NCI-H1436 treated with DMSO at 0.1 percent for 48 hours (cell line): Measurements from ENCODE around the gene GALNT16.
"Not testable (repeated sequence)": the region's sequence is repeated elsewhere in the genome, so short reads cannot be mapped to it uniquely, and the experiment has no call there.

Experiments used
- DNase-seq: peaks from one replicate; lab custom pipeline; 2025; lab: John Stamatoyannopoulos, UW

Gene GALNT16

GRCh38 chr14:69363964-69364363, 104.0 kb downstream of the GALNT16 start:
- no peak for DNase-seq

GRCh38 chr14:69364378-69364777, 104.4 kb downstream of the GALNT16 start:
- no peak for DNase-seq

DNA sequence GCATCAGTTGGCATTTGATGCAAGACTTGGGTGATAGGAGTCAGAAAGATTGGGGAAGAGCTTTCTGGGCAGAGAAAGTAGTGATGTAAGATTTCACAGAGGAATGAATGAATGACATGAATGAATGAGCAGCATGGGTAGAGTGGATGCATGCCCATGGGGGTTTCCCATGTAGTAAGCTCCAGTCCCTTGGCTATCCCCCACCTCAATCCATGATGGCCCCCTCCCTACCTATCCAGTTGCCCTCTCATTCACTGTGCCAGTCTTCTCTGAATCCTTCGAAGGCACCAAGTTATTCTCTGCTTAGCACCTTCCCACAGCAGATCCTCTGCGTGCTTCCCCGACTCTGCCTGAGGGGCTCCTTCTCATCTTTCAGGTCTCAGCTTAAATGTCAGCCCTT, 106.1 kb downstream of the GALNT16 start:
- DNase-seq, result no peak

DNA sequence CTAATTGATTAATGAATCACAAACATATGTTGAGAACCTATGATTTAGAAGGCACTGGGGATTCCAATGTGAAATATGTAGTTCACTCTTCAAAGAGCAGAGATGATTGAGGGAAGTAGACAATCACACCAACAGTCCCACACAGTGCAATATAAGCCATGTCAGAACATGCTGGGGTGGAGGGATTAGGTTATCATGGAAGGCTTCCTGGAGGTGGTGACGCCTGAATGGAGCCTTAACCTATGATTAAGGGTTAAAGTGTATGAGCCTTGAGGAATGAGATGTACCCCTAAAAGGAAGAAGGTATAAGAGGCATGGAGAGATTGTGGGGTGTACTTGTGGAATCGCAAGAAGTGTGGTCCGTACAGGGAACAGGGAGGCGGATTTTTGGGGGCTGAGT, 106.8 kb downstream of the GALNT16 start:
- DNase-seq, result no peak

GRCh38 chr14:69368381-69368780, 108.4 kb downstream of the GALNT16 start:
- no peak for DNase-seq

DNA sequence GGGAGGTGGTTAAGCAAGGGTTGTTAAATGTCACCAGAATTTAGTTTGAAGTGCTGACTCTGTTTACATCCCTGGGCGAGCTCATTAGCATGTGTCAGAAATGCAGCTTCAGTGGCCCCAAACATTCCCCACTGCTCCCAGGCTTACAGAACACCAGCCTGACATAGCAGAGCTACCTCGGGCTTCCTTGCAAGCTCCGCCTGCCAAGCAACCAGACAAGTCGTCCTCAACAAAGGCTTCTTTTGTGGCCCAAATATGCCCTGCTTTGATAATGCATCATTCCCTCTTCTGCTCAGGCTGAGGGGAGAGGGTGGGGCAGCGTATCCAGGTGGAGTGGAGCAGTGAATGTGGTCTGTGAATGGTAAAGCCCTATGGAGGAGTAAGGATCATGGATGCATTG, 110.1 kb downstream of the GALNT16 start:
- DNase-seq, result no peak

GRCh38 chr14:69372146-69372545, 112.2 kb downstream of the GALNT16 start:
- no peak for DNase-seq

GRCh38 chr14:69373104-69373503, 113.1 kb downstream of the GALNT16 start:
- DNase-seq, result no peak

DNA sequence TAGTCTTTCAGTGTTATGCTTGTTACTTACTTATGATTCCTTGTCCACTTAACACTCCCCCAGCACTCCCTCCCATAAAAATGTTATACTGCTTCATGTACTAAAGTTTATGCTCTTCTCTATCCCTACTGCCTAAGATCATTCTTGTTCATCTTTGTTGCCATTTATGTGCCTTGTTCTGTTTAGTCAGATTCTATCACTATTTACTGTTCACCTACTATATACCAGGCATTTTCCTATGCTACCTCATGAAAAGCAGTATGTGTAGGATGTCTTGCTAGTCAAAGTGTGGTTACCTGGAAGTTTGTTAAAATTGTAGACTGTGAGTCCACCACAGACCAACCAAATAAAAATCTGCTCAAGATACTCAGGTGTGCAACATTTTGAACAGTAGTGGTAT, 114.3 kb downstream of the GALNT16 start:
- no peak for DNase-seq

GRCh38 chr14:69375182-69375581, 115.2 kb downstream of the GALNT16 start:
- DNase-seq, result no peak

DNA sequence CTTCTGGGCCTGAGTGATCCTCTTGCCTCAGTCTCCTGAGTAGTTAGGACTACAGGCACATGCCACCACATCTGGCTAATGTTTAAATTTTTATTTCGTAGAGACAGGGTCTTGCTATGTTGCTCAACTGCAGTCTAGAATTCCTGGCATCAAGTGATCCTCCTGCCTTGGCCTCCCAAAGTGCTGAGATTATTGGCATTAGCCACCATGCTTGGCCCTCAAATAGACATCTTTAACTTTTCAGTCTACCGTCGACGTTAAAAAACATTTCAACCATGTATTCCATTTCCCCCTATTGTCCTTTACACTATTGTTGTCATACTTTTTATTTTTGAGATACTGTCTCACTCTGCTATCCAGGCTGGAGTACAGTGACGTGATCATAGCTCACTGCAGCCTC, 115.8 kb downstream of the GALNT16 start:
- no peak for DNase-seq

GRCh38 chr14:69376439-69376838, 116.5 kb downstream of the GALNT16 start:
- DNase-seq, result no peak

GRCh38 chr14:69378274-69378673, 118.3 kb downstream of the GALNT16 start:
- DNase-seq, result no peak

DNA sequence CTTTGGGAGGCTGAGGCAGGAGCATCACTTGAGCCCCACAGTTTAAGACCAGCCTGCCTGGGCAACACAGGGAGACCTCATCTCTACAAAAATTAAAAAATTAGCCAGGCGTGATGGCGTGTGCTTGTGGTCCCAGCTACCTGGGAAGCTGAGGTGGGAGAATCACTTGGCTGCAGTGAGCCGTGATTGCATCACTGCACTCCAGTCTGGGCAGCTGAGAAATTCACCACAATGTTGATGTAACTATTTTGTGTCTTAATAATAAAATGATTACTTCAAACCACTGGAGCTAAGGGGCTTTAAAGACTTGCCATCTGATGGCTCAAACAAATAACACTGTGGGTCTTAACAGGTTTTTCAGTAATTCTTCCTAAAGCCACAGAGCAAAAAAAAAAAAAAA, 127.4 kb downstream of the GALNT16 start:
- DNase-seq, result no peak

- DNase-seq, result not testable (repeated sequence)
Observed at GRCh38 chr14:69391400-69391799, 131.4 kb downstream of the GALNT16 start.

- no peak for DNase-seq
Observed at GRCh38 chr14:69392481-69392880, 132.5 kb downstream of the GALNT16 start.

GRCh38 chr14:69395929-69396328, 136.0 kb downstream of the GALNT16 start:
- DNase-seq, result no peak

- DNase-seq, result peak; percentile 93
Observed at GRCh38 chr14:69398053-69398817, 138.3 kb downstream of the GALNT16 start, which contains the start of the genes ERH and SLC39A9. Gene ERH, minus strand, starts transcription at chr14:69398299. Its CDS starts 66 bp downstream, at chr14:69398233. Gene SLC39A9, plus strand, starts transcription at chr14:69398692. Its CDS starts 678 bp downstream, at chr14:69399370.

DNA sequence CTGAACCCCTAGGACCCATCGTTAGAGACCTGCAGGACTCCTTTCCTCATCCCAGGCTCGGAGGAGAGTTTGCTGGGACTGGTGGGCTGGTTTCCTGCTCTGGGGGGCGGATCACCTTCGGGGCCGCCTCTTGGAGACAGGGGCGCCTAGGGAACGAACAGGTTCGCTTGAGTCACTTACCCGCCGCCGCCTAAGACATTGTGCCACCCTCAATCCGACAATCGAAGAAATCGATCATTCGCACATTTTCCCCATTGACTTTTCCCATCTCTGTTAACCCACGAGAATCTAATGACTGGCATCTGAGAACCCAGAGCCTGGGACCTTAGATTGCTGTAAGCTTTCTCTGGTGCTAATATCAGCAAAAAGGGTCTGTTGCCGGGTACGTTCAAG, 138.9 kb downstream of the GALNT16 start:
- no peak for DNase-seq

DNA sequence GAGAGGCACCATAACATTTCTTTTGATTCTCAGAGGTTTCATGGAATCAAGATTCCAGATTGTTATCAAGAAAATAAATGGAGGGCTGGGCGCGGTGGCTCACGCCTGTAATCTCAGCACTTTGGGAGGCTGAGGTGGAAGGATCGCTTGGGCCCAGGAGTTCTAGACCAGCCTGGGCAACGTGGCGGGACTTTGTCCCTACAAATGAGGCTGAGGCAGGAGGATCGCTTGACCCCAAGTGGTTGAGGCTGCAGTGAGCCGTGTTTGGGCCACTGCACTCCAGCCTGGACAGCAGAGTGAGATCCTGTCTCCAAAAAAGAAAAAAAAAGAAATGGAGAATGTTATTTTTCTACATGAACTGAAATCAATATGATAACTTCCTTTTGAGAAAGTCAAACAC, 139.8 kb downstream of the GALNT16 start:
- no peak for DNase-seq

- no peak for DNase-seq
Observed at GRCh38 chr14:69400154-69400553, 140.2 kb downstream of the GALNT16 start.

DNA sequence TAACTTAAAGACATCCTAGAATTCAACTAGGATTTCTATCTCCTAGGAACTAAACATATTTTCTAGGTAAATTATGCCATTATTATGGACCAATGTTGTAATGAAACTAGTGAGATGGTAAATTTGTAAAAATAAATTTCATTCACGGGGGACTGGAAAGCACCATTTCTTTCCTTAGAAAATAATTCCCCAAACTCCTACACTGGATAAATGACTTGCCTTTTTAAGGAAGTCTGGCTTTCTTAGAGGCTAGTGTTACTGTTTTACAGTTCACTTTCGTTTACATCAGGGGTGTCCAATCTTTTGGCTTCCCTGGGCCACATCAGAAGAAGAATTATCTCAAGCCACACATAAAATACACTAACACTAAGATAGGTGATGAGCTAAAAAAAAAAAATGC, 141.9 kb downstream of the GALNT16 start:
- DNase-seq, result no peak

DNA sequence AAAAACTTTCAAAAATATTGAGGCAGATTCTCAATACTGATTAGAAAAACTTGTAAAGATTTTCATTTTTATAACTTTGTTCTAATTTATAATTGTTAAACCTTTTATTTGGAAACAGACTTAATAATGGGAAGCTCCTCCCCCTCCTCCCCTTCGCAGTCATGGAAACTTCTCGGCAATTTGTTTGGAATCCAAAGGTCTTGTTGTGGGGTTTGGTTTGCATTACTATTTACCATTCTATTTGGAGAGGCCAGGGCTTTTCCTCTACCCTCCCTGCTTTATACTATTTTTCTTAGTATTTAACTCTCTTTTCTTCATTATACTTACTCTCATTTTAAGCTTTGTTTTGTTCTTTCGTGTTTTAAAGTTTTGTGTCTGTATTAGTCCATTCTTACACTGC, 144.5 kb downstream of the GALNT16 start:
- no peak for DNase-seq

GRCh38 chr14:69404883-69405282, 144.9 kb downstream of the GALNT16 start:
- no peak for DNase-seq
